RCC 7860 (cell line): ENCODE results near the gene MCM10.

ENCODE experiments used
- DNase-seq: peaks from one replicate; pipeline ENCODE4 v3.0.0-alpha.2; 2015; ENCODE audit warnings: low spot score
- FAIRE-seq: peaks from 2 replicates; lab custom pipeline; 2012; peaks lifted over from hg19 to GRCh38; lab: Jason Lieb, UNC

The MCM10 gene

GRCh38 chr10:13256627-13257026 is 95.3 kb downstream of the MCM10 start:
- FAIRE-seq (peak; percentile 72), DNase-seq (no peak)

DNA sequence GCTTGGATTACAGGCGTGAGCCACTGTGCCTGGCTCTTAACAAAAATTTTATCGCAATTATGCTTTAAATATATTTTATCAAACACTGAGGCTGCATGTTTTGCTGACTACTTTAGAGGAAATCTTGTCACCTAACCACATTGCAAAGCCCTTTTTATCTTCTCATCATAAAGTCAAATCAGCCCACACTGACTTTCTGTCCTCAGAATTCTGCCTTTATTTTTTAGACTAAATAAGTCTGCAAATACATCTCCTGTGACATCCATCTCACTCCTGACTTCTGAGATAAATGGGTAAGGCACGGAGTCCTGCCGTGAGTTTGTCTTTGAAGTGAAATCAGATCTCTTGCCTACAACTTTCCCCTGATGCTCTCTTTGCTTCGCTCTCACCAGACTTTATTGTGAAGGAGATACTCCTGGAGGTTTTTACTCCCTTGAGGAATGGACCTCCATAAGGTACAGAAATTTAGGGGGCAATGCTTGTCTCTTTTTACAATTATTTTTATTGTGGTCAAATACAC is 96.3 kb downstream of the MCM10 start:
- no peak for FAIRE-seq
- DNase-seq: no peak
